ENCODE results near the gene LYRM7.

DNA sequence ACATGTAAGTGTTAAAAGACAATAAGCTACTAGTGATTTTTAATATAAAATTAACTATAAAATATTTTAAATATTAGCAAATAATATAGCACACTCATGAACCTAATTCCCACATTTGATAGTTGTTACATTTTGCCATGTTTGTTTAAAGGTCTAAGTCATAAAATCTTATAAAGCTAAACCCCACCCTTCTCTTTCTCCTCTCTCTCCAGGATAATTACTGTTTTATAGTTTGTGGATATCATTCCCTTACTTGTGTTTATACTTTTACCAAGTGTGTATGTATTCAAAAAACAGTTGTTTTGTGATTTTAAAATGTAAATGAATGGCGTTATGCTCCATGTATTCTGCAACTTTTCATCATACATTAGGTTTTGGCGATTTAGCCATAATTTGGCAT is 34.2 kb downstream of the LYRM7 start:
- TF ChIP-seq EZH2 (IDR thresholded peaks at IDR 0.05; ENCODE audit: insufficient read depth, poor library complexity, severe bottlenecking) (no peak), EZH2phosphoT487 (IDR thresholded peaks at IDR 0.05; ENCODE audit: insufficient read depth, low read depth) (no peak)

Measured in GM23248 (cell line).